Endodermal cell (in vitro differentiated cells): Measurements from ENCODE around the gene TRIM16. TPM values are rescaled to one million over a fixed set of nuclear protein-coding genes. Genes with fewer than 3 reads are reported as not detected.
A peak's percentile ranks its signal among the peaks of the same experiment; 100 is the strongest.
"Not testable (repeated sequence)": the region's sequence is repeated elsewhere in the genome, so short reads cannot be mapped to it uniquely, and the experiment has no call there.

Experiments
- DNase-seq: peaks from one replicate; pipeline ENCODE4 v3.0.0-alpha.2; 2017
- H3K27ac ChIP-seq: 2 replicates; pipeline ENCODE4 v1.5.1; 2013; ENCODE audit warnings: mild to moderate bottlenecking, low read depth, low read length, moderate library complexity
- H3K27me3 ChIP-seq: 2 replicates; pipeline ENCODE4 v1.6.1; 2013; ENCODE audit warnings: mild to moderate bottlenecking, low read length, moderate library complexity; ENCODE audit not compliant: insufficient read depth, control insufficient read depth, poor library complexity, severe bottlenecking
- H3K36me3 ChIP-seq: 2 replicates; pipeline ENCODE4 v1.7.0; 2013; ENCODE audit warnings: mild to moderate bottlenecking, low read length, moderate library complexity; ENCODE audit not compliant: control insufficient read depth, insufficient read depth
- H3K4me1 ChIP-seq: one replicate; pipeline ENCODE4 v1.7.0; 2013; ENCODE audit warnings: low read length; ENCODE audit not compliant: control insufficient read depth, insufficient read depth
- H3K4me3 ChIP-seq: 2 replicates; pipeline ENCODE4 v1.5.1; 2013; ENCODE audit warnings: mild to moderate bottlenecking, low read length, moderate library complexity
- H3K9ac ChIP-seq: 2 replicates; pipeline ENCODE4 v1.6.1; 2013; ENCODE audit warnings: mild to moderate bottlenecking, low read length, moderate library complexity; ENCODE audit not compliant: poor library complexity, severe bottlenecking; ENCODE audit errors: extremely low read depth
- H3K9me3 ChIP-seq: 2 replicates; pipeline ENCODE4 v1.6.1; 2013; ENCODE audit warnings: mild to moderate bottlenecking, low read length, moderate library complexity; ENCODE audit not compliant: control insufficient read depth
- H3K27ac Mint-ChIP-seq: 2 replicates; pipeline ENCODE4 v1.8.0; 2020; ENCODE audit warnings: mixed read lengths
- H3K27me3 Mint-ChIP-seq: 2 replicates; pipeline ENCODE4 v1.8.0; 2021; ENCODE audit warnings: mild to moderate bottlenecking, mixed read lengths; ENCODE audit not compliant: insufficient read depth
- H3K36me3 Mint-ChIP-seq: 2 replicates; pipeline ENCODE4 v1.8.0; 2020; ENCODE audit warnings: low read depth, mixed read lengths
- H3K4me1 Mint-ChIP-seq: 2 replicates; pipeline ENCODE4 v1.8.0; 2020; ENCODE audit warnings: mixed read lengths
- H3K4me3 Mint-ChIP-seq: 2 replicates; pipeline ENCODE4 v1.8.0; 2020; ENCODE audit warnings: mild to moderate bottlenecking, moderate library complexity, mixed read lengths
- H3K9me3 Mint-ChIP-seq: 2 replicates; pipeline ENCODE4 v1.8.0; 2020; ENCODE audit warnings: mild to moderate bottlenecking, mixed read lengths
- CTCF ChIP-seq: fragments of 200-600 bp; sonication (generic); conservative IDR thresholded peaks from 2 replicates; pipeline ENCODE4 v1.5.0; 2021; ENCODE audit warnings: antibody characterized with exemption, mild to moderate bottlenecking
- WGBS, 2 experiments: methylation state at CpG; one replicate each; pipeline versions ENCODE4 v1.1.5 to v1.1.7; 2013; ENCODE audit warnings: missing lambda C conversion rate in 2 of 2, mixed read lengths in 1 of 2; ENCODE audit not compliant: insufficient coverage in 1 of 2, insufficient read length in 1 of 2; 5-methylcytosine and 5-hydroxymethylcytosine counted together
- total RNA-seq, 2 donors: library from RNA; stranded (reverse); fragmentation: NEBNext Ultra II Directional in 1 of 2; extraction: Animal tissue kit (Norgen Biotek cat#: 25700) in 1 of 2; gene quantifications; 2 replicates in 1 of 2; 3 replicates in 1 of 2; pipeline ENCODE4 v1.2.1, GENCODE V29; 2021

TRIM16 gene
- total RNA-seq, 2 donors from 2014 or later = 19.4 to 34.6 TPM

DNA sequence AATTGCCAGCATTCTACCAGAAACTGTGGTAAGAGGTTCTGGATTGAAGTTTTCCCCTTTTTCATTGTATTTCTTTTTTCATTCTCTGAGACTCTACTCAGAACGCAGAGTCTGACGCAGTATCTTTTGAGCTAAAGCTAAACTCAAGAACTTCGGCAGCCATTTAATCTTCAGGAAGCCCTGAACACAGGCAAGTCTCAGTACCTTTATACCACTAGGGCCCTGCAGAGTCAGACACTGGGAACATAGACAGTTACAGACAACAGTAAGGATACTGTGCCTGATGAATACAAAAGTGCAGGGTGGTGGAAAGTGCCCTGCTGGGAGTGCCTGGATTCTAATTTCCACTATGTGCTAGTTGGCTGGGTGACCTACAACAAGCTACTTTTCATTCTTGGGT lies 976 bp downstream of the TRIM16 start:
- not testable (repeated sequence) for H3K27me3 ChIP-seq, H3K9me3 ChIP-seq, H3K36me3 ChIP-seq, H3K4me1 Mint-ChIP-seq, H3K27me3 Mint-ChIP-seq, H3K27ac ChIP-seq, H3K9me3 Mint-ChIP-seq, DNase-seq, H3K4me1 ChIP-seq, H3K27ac Mint-ChIP-seq, H3K9ac ChIP-seq
- Mint-ChIP-seq H3K36me3 (peaks cover 19% of the 10 kb centered on the region), H3K4me3 (peak overlapping the region; percentile 90)
- peak overlapping the region; percentile 78 for H3K4me3 ChIP-seq
- 86 to 98% methylated on average over 3 of the region's 3 CpGs for WGBS, 2 experiments

- 96 to 100% methylated on average over 2 to 6 of the region's 6 CpGs for WGBS, 2 experiments
- not testable (repeated sequence) for H3K9me3 ChIP-seq, H3K9ac ChIP-seq, H3K4me3 ChIP-seq, H3K4me1 Mint-ChIP-seq, H3K27ac ChIP-seq, H3K4me1 ChIP-seq, H3K4me3 Mint-ChIP-seq, DNase-seq, H3K27me3 ChIP-seq, H3K27ac Mint-ChIP-seq, H3K27me3 Mint-ChIP-seq, H3K9me3 Mint-ChIP-seq
- H3K36me3 ChIP-seq = peaks cover 12% of the 10 kb centered on the region
- peaks cover 47% of the 10 kb centered on the region for H3K36me3 Mint-ChIP-seq
Measured at GRCh38 chr17:15675991-15676390, 8.1 kb downstream of the TRIM16 start.

GRCh38 chr17:15674640-15675039 lies 9.5 kb downstream of the TRIM16 start:
- H3K36me3 Mint-ChIP-seq = peaks cover 38% of the 10 kb centered on the region
- H3K4me3 ChIP-seq, H3K4me1 Mint-ChIP-seq, H3K36me3 ChIP-seq, H3K27ac ChIP-seq, H3K9me3 Mint-ChIP-seq, H3K27me3 ChIP-seq, H3K27me3 Mint-ChIP-seq, H3K9me3 ChIP-seq, H3K4me3 Mint-ChIP-seq, H3K27ac Mint-ChIP-seq, H3K9ac ChIP-seq, H3K4me1 ChIP-seq, DNase-seq: not testable (repeated sequence)
- 93% methylated on average over 1 of the region's 1 CpG; no CpG with 5 or more reads in 1 of the 2 experiments for WGBS, 2 experiments

- not testable (repeated sequence) for H3K27ac ChIP-seq, H3K9me3 Mint-ChIP-seq, H3K4me1 Mint-ChIP-seq, H3K27me3 Mint-ChIP-seq, H3K9ac ChIP-seq, DNase-seq, H3K27ac Mint-ChIP-seq, H3K4me3 ChIP-seq, H3K9me3 ChIP-seq, H3K4me1 ChIP-seq, H3K27me3 ChIP-seq, H3K36me3 ChIP-seq, H3K4me3 Mint-ChIP-seq
- peak; percentile 18 for TF ChIP-seq CTCF
- peaks cover 14% of the 10 kb centered on the region for H3K36me3 Mint-ChIP-seq
- WGBS, 2 experiments = 74% methylated on average over 4 of the region's 5 CpGs; no CpG with 5 or more reads in 1 of the 2 experiments
Measured at GRCh38 chr17:15669526-15669925, 14.6 kb downstream of the TRIM16 start.
